HCT116 (cell line): ENCODE results near the gene SLC16A11. TPM values are rescaled to one million over a fixed set of nuclear protein-coding genes. Genes with fewer than 3 reads are reported as not detected.
"Not testable (repeated sequence)": the region's sequence is repeated elsewhere in the genome, so short reads cannot be mapped to it uniquely, and the experiment has no call there.

ENCODE experiments used
- ATAC-seq: fragments of 200-7000 bp; cut with Tn5 transposase; 2 replicates; pipeline ENCODE4 v1.9.1; 2020; ENCODE audit warnings: mild to moderate bottlenecking, moderate library complexity
- BruUV-seq: library from RNA; stranded (reverse); fragments of 400-500 nt; replicated peaks from 2 replicates; lab custom pipeline; 2021; lab: Mats Ljungman, UMichigan
- CTCF ChIA-PET: fragments of 300-600 bp; sonication (Branson Sonifier 250); formaldehyde crosslinking; loops from one replicate; lab custom pipeline; 2021; ENCODE audit warnings: antibody characterized with exemption; lab: Charles Lee
- POLR2A ChIA-PET: fragments of 300-600, 350-600 bp; sonication (Branson Sonifier 250); formaldehyde crosslinking; loops from one replicate; lab custom pipeline; 2021; ENCODE audit warnings: antibody characterized with exemption; lab: Charles Lee
- RAD21 ChIA-PET, 2 experiments: fragments of 300-600 bp; sonication (Branson Sonifier 250); formaldehyde crosslinking; loops; one replicate each; lab custom pipeline; 2023; ENCODE audit warnings: low total read pairs in 2 of 2; ENCODE audit not compliant: uncharacterized antibody in 2 of 2, unreplicated experiment in 2 of 2, low non-redundant PET in 1 of 2; lab: Charles Lee
- DNase-seq: peaks from one replicate; pipeline ENCODE4 v3.0.0-alpha.2; 2010; ENCODE audit warnings: low read depth, low spot score
- H2AFZ ChIP-seq: fragments of 200-600 bp; shearing (Covaris generic), sonication (generic); 2 replicates; pipeline ENCODE4 v1.6.1; 2017; ENCODE audit warnings: low read depth, mixed run types, mixed read lengths, antibody characterized with exemption, low read length; ENCODE audit not compliant: poor library complexity, severe bottlenecking
- H3K27ac ChIP-seq: 2 replicates; pipeline ENCODE4 v1.5.1; 2012; ENCODE audit warnings: low read depth, low read length
- H3K27me3 ChIP-seq: fragments of 200-600 bp; sonication (generic); 2 replicates; pipeline ENCODE4 v1.6.1; 2016; ENCODE audit warnings: mixed run types, low read length, mixed read lengths; ENCODE audit not compliant: insufficient read depth
- H3K36me3 ChIP-seq, 2 experiments: fragments of 200-500 bp in 1 of 2; fragments of 200-600 bp in 1 of 2; sonication (Bioruptor generic) in 1 of 2; sonication (generic) in 1 of 2; 2 replicates each; pipeline versions ENCODE4 v1.5.1 to v1.6.1; 2014 to 2016; ENCODE audit warnings: low read length in 2 of 2, inconsistent platforms in 1 of 2, mixed read lengths in 1 of 2, mixed run types in 1 of 2; ENCODE audit not compliant: insufficient read depth in 2 of 2, control insufficient read depth in 1 of 2
- H3K4me1 ChIP-seq, 2 experiments: fragments of 200-600 bp in 1 of 2; sonication (generic) in 1 of 2; 2 replicates each; pipeline versions ENCODE4 v1.5.1 to v1.6.1; 2012 to 2017; ENCODE audit warnings: low read length in 2 of 2, inconsistent platforms in 1 of 2, mild to moderate bottlenecking in 1 of 2, mixed read lengths in 1 of 2, mixed run types in 1 of 2, moderate library complexity in 1 of 2; ENCODE audit not compliant: insufficient read depth in 2 of 2, control insufficient read depth in 1 of 2
- H3K4me2 ChIP-seq: fragments of 200-600 bp; sonication (generic); 2 replicates; pipeline ENCODE4 v1.6.1; 2017; ENCODE audit warnings: mixed run types, low read length, mixed read lengths
- H3K4me3 ChIP-seq, 2 experiments: fragments of 200-600 bp in 1 of 2; sonication (generic) in 1 of 2; replicated peaks in 1 of 2; 2 replicates each; pipeline ENCODE4 v1.5.1; 2011 to 2016; ENCODE audit warnings: low read length in 2 of 2, control low read depth in 1 of 2, low read depth in 1 of 2, mild to moderate bottlenecking in 1 of 2, mixed read lengths in 1 of 2, mixed run types in 1 of 2
- H3K79me2 ChIP-seq: fragments of 200-600 bp; sonication (generic); 2 replicates; pipeline ENCODE4 v1.6.1; 2017; ENCODE audit warnings: mild to moderate bottlenecking, mixed run types, low read length, moderate library complexity, mixed read lengths; ENCODE audit not compliant: insufficient read depth
- H3K9ac ChIP-seq: fragments of 200-600 bp; sonication (generic); 2 replicates; pipeline ENCODE4 v1.6.1; 2016; ENCODE audit warnings: low read length, mixed read lengths
- H3K9me2 ChIP-seq: fragments of 200-600 bp; sonication (generic), shearing (Covaris generic); 2 replicates; pipeline ENCODE4 v1.6.1; 2017; ENCODE audit warnings: mixed run types, mild to moderate bottlenecking, moderate library complexity; ENCODE audit not compliant: insufficient read depth
- H3K9me3 ChIP-seq, 2 experiments: fragments of 200-500 bp in 1 of 2; fragments of 200-600 bp in 1 of 2; sonication (Bioruptor generic) in 1 of 2; sonication (generic) in 1 of 2; 2 replicates each; pipeline ENCODE4 v1.6.1; 2014 to 2017; ENCODE audit warnings: low read length in 2 of 2, mixed read lengths in 2 of 2, inconsistent platforms in 1 of 2, low read depth in 1 of 2, mild to moderate bottlenecking in 1 of 2, mixed run types in 1 of 2, moderate library complexity in 1 of 2; ENCODE audit not compliant: control insufficient read depth in 1 of 2, insufficient read depth in 1 of 2
- H4K20me1 ChIP-seq: fragments of 200-600 bp; sonication (generic), shearing (Covaris generic); 2 replicates; pipeline ENCODE4 v1.6.1; 2017; ENCODE audit warnings: mixed run types, mild to moderate bottlenecking, moderate library complexity; ENCODE audit not compliant: insufficient read depth
- EGR1 ChIP-seq: IDR thresholded peaks from 2 replicates; pipeline ENCODE4 v1.6.1; 2012; ENCODE audit warnings: low read depth
- ELF1 ChIP-seq: IDR thresholded peaks from 2 replicates; pipeline ENCODE4 v1.6.1; 2012; ENCODE audit warnings: low read depth, borderline replicate concordance
- POLR2AphosphoS5 ChIP-seq: IDR thresholded peaks from 2 replicates; pipeline ENCODE4 v1.6.1; 2011; ENCODE audit warnings: mild to moderate bottlenecking, low read depth, low read length, moderate library complexity
- SIN3A ChIP-seq: IDR thresholded peaks from 2 replicates; pipeline ENCODE4 v1.6.1; 2012; ENCODE audit warnings: low read depth
- TCF7L2 ChIP-seq: IDR thresholded peaks from 2 replicates; pipeline ENCODE4 v1.7.0; 2011; ENCODE audit warnings: borderline replicate concordance, inconsistent platforms; ENCODE audit not compliant: insufficient read depth, insufficient read length; ENCODE audit errors: extremely low read depth
- ZBTB33 ChIP-seq: IDR thresholded peaks from 2 replicates; pipeline ENCODE4 v1.6.1; 2011; ENCODE audit warnings: mild to moderate bottlenecking, low read length, moderate library complexity; ENCODE audit not compliant: insufficient replicate concordance; ENCODE audit errors: extremely low read depth
- intact Hi-C: fragments of 100-400 bp; cut with micrococcal nuclease; formaldehyde crosslinking; loops from 2 replicates; pipeline ENCODE4 v1.10.0; 2022
- microRNA counts: library from miRNA; unstranded; fragments of <30 nt; microRNA quantifications from one replicate; lab custom pipeline; 2015
- total RNA-seq: library from RNA; stranded (reverse); gene quantifications from one replicate; pipeline ENCODE4 v1.2.1, GENCODE V29; 2021; ENCODE audit not compliant: unreplicated experiment

SLC16A11 gene
- total RNA-seq, 1 experiment from 2014 or later: not detected

DNA sequence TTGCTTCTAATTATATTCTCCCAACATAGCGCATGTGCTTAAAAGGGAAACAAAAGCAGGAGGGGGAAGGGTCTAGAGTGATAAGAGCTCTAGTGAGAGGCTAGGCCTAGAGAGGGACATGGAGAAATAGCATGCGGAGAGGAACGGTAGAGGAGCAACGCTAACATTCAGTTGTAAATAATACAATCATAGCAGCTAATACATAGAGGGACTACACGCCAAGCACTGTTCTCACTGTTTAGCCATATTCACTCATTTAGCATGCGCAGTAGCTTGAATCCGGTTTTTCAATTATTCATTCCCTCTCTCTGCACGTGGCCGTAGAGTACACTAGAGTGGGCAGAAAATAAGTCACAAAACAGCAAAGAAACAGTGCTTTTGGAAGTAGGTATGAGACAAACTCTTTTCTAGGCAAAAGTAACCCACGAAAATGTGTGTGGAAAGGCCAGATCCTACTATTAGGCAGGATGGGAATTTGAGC is 49.7 kb downstream of the SLC16A11 start:
- Histone ChIP-seq H3K9ac (no peak overlapping the region), H3K27ac (no peak overlapping the region), H3K79me2 (no peaks in the 10 kb centered on the region), H3K4me1 (no peaks in the 10 kb centered on the region), H4K20me1 (no peaks in the 10 kb centered on the region), H3K4me3 (no peak overlapping the region), H3K36me3 (peaks cover 2 to 10% of the 10 kb centered on the region in 2 experiments; a peak in 2 of 4 replicates), H3K9me2 (no peaks in the 10 kb centered on the region), H2AFZ (no peak overlapping the region), H3K27me3 (no peaks in the 10 kb centered on the region), H3K4me2 (no peak overlapping the region), H3K9me3 (no peaks in the 10 kb centered on the region)
- ATAC-seq: no peak
- intact Hi-C loops: no loop called here
- TF ChIP-seq ZBTB33 (no peak), TCF7L2 (no peak), SIN3A (no peak), EGR1 (no peak), POLR2AphosphoS5 (no peak), ELF1 (no peak)
- no peak for DNase-seq
- no TSS peak for BruUV-seq
- CTCF ChIA-PET: interaction anchor here (1.6 kb wide), 1 partner anchor 10 kb away, joined by 5 read pairs; no protein-coding TSS in a partner anchor
- RAD21 ChIA-PET: no interaction called here
- POLR2A ChIA-PET: no interaction called here

- H3K4me2 ChIP-seq, H2AFZ ChIP-seq, RAD21 ChIA-PET, H3K27ac ChIP-seq, H3K9me2 ChIP-seq, H4K20me1 ChIP-seq, H3K4me3 ChIP-seq, H3K36me3 ChIP-seq, H3K27me3 ChIP-seq, H3K4me1 ChIP-seq, DNase-seq, H3K9ac ChIP-seq, ATAC-seq, POLR2A ChIA-PET, H3K79me2 ChIP-seq, intact Hi-C loops, H3K9me3 ChIP-seq: not testable (repeated sequence)
- CTCF ChIA-PET: interaction anchor here (1.6 kb wide), 1 partner anchor 11 kb away, joined by 5 read pairs; no protein-coding TSS in a partner anchor
- BruUV-seq: TSS peak; percentile 24
These were observed 50.3 kb downstream of the SLC16A11 start for GRCh38 chr17:6993613-6994056.

MicroRNAs within 50 kb of the gene (microRNA counts, 767-probe panel; counts per million panel counts)
- not detected for microRNA hsa-miR-195-5p (lab: Ali Mortazavi, UCI)
- microRNA hsa-miR-497-5p (lab: Ali Mortazavi, UCI): not detected

Other genes starting within 250 kb of the SLC16A11 start
- gene TEKT1, start 212.4 kb downstream of the SLC16A11 start, total RNA-seq: not detected
- not detected for gene ALOX12, start 48.0 kb downstream of the SLC16A11 start, total RNA-seq
- 160 TPM for gene RNASEK, start 31.5 kb downstream of the SLC16A11 start, total RNA-seq
- 0.57 TPM for gene BCL6B, start 21.0 kb downstream of the SLC16A11 start, total RNA-seq
- 6.8 TPM for gene SLC16A13, start 8.1 kb downstream of the SLC16A11 start, total RNA-seq
- not detected for gene CLEC10A, start 36.2 kb upstream of the SLC16A11 start, total RNA-seq
- gene ASGR2, start 70.7 kb upstream of the SLC16A11 start, total RNA-seq: 0.32 TPM
- 1.2 TPM for gene ASGR1, start 135.3 kb upstream of the SLC16A11 start, total RNA-seq
- gene DLG4, start 175.7 kb upstream of the SLC16A11 start, total RNA-seq: 15.0 TPM
- 554 TPM for gene ACADVL, start 175.8 kb upstream of the SLC16A11 start, total RNA-seq
- gene DVL2, start 190.4 kb upstream of the SLC16A11 start, total RNA-seq: 69.7 TPM
- 48.5 TPM for gene PHF23, start 195.4 kb upstream of the SLC16A11 start, total RNA-seq
- 287 TPM for gene GABARAP, start 198.4 kb upstream of the SLC16A11 start, total RNA-seq
- 143 TPM for gene CTDNEP1, start 207.6 kb upstream of the SLC16A11 start, total RNA-seq
- 81.7 TPM for gene ELP5, start 208.1 kb upstream of the SLC16A11 start, total RNA-seq
- gene CLDN7, start 218.4 kb upstream of the SLC16A11 start, total RNA-seq: 286 TPM
- gene SLC2A4, start 237.6 kb upstream of the SLC16A11 start, total RNA-seq: 2.5 TPM